Measurements from ENCODE around the gene RNF212. TPM values are rescaled to one million over a fixed set of nuclear protein-coding genes. Genes with fewer than 3 reads are reported as not detected.

Gene RNF212
- total and polyA plus RNA-seq, 2 experiments from 2014 or later, result 17.0 to 20.6 TPM

DNA sequence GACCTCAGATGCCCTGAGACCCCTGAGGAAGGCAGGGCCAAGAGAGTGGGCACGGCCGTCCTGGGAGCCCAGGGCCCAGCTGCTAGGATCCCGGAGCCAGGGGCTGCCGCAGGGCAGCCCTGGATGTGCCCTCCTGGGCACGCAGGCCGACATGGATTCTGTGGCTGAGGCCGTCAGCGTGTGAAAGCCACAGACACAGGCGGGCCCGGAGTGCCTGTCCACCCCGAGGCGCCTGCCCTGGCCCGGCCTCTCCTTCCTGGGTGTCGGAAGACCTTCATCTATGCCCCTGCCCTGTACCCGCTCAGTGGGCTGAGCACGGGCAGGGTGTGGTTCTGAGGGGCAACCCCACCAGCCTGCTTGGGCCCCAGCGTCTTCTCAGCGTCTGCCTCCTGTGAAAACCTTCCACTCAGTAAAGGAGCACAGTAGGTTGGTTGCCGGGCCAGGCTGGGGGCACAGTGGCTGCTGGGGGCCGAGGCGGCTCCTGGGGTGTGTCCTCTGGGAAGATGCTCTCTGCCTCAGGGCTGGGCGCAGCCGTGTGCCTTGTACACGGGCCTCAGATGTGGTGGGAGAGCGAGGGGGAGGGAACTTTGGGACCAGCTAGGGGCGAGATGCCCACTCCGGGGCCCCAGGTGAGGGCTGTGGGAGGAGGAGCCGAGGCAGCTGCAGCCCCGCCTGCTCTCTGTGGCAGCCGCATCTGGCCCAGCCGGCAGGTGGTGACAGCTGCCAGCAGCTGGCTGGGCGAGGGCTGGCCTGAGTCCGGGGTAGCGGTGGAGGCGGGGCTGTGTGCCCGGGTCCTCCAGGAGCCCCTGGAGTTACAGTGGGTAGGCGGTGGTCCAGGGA, 81.2 kb downstream of the RNF212 start (continued):
- TF ChIP-seq, protein P1, sequence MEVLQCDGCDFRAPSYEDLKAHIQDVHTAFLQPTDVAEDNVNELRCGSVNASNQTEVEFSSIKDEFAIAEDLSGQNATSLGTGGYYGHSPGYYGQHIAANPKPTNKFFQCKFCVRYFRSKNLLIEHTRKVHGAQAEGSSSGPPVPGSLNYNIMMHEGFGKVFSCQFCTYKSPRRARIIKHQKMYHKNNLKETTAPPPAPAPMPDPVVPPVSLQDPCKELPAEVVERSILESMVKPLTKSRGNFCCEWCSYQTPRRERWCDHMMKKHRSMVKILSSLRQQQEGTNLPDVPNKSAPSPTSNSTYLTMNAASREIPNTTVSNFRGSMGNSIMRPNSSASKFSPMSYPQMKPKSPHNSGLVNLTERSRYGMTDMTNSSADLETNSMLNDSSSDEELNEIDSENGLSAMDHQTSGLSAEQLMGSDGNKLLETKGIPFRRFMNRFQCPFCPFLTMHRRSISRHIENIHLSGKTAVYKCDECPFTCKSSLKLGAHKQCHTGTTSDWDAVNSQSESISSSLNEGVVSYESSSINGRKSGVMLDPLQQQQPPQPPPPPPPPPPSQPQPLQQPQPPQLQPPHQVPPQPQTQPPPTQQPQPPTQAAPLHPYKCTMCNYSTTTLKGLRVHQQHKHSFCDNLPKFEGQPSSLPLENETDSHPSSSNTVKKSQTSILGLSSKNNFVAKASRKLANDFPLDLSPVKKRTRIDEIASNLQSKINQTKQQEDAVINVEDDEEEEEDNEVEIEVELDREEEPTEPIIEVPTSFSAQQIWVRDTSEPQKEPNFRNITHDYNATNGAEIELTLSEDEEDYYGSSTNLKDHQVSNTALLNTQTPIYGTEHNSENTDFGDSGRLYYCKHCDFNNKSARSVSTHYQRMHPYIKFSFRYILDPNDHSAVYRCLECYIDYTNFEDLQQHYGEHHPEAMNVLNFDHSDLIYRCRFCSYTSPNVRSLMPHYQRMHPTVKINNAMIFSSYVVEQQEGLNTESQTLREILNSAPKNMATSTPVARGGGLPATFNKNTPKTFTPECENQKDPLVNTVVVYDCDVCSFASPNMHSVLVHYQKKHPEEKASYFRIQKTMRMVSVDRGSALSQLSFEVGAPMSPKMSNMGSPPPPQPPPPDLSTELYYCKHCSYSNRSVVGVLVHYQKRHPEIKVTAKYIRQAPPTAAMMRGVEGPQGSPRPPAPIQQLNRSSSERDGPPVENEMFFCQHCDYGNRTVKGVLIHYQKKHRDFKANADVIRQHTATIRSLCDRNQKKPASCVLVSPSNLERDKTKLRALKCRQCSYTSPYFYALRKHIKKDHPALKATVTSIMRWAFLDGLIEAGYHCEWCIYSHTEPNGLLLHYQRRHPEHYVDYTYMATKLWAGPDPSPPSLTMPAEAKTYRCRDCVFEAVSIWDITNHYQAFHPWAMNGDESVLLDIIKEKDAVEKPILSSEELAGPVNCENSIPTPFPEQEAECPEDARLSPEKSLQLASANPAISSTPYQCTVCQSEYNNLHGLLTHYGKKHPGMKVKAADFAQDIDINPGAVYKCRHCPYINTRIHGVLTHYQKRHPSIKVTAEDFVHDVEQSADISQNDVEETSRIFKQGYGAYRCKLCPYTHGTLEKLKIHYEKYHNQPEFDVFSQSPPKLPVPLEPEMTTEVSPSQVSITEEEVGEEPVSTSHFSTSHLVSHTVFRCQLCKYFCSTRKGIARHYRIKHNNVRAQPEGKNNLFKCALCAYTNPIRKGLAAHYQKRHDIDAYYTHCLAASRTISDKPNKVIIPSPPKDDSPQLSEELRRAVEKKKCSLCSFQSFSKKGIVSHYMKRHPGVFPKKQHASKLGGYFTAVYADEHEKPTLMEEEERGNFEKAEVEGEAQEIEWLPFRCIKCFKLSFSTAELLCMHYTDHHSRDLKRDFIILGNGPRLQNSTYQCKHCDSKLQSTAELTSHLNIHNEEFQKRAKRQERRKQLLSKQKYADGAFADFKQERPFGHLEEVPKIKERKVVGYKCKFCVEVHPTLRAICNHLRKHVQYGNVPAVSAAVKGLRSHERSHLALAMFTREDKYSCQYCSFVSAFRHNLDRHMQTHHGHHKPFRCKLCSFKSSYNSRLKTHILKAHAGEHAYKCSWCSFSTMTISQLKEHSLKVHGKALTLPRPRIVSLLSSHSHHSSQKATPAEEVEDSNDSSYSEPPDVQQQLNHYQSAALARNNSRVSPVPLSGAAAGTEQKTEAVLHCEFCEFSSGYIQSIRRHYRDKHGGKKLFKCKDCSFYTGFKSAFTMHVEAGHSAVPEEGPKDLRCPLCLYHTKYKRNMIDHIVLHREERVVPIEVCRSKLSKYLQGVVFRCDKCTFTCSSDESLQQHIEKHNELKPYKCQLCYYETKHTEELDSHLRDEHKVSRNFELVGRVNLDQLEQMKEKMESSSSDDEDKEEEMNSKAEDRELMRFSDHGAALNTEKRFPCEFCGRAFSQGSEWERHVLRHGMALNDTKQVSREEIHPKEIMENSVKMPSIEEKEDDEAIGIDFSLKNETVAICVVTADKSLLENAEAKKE (CRISPR knock-in tag; IDR thresholded peaks at IDR 0.05), result no peak
- TF ChIP-seq STAT1 (IDR thresholded peaks at IDR 0.05; ENCODE audit: unreplicated experiment), result no peak

DNA sequence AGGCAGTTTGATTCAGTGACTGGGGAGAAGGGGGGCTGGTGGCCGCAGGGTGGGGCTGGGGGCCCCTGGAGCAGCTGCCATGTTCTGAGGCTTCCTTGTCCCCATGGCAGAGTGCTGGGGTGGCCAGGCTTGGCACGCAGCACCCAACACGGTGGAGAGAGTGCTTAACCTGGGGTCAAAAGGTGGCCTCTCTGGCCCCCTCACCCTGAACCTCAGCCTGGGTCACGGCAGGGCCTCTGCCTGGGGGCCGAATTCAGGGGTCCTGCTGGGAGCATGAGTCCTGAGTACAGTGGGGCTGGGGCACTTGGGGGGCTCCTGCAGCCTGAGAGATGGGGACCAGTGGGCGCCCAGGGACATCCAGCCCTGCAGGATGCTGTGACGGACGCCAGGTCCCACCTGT, 82.0 kb downstream of the RNF212 start:
- peaks cover 5% of the 10 kb centered on the region for H3K27me3 Mint-ChIP-seq (ENCODE audit: insufficient read depth, low read depth, poor library complexity)
- DNase-seq (ENCODE audit: low spot score) (no peak), ATAC-seq (no peak)
- no peaks in the 10 kb centered on the region for H3K9me3 Mint-ChIP-seq
- no peak overlapping the region for H3K27ac ChIP-seq (ENCODE audit: low read depth)
- no peak overlapping the region for H3K27ac Mint-ChIP-seq
- H3K36me3 ChIP-seq (ENCODE audit: insufficient read depth), result no peaks in the 10 kb centered on the region
- no peaks in the 10 kb centered on the region for H3K27me3 ChIP-seq (ENCODE audit: insufficient read depth)
- no peaks in the 10 kb centered on the region for H3K4me1 Mint-ChIP-seq
- no peaks in the 10 kb centered on the region for H3K79me2 ChIP-seq (replicated peaks; ENCODE audit: insufficient read depth)
- no peaks in the 10 kb centered on the region for H3K4me1 ChIP-seq (ENCODE audit: insufficient read depth)
- no peaks in the 10 kb centered on the region for H3F3A ChIP-seq (replicated peaks; ENCODE audit: low read depth)
- H2AFZ ChIP-seq, result no peak overlapping the region
- no peaks in the 10 kb centered on the region for H4K20me1 ChIP-seq (replicated peaks; ENCODE audit: insufficient read depth)
- no peaks in the 10 kb centered on the region for H3K9me2 ChIP-seq (ENCODE audit: insufficient read depth)
- H3K36me3 Mint-ChIP-seq (ENCODE audit: low read depth), result no peaks in the 10 kb centered on the region
- no peak overlapping the region for H3K4me3 ChIP-seq
- H3K4me3 Mint-ChIP-seq, result no peak overlapping the region
- H3K4me2 ChIP-seq, result no peak overlapping the region
- no peak for TF ChIP-seq ZNF114 (CRISPR knock-in tag; IDR thresholded peaks at IDR 0.05)
- no peak for TF ChIP-seq CREB1 (CRISPR knock-in tag; IDR thresholded peaks at IDR 0.05; ENCODE audit: low read depth)
- TF ChIP-seq NANOG (IDR thresholded peaks at IDR 0.05; ENCODE audit: borderline replicate concordance), result no peak
- TF ChIP-seq, protein P2, sequence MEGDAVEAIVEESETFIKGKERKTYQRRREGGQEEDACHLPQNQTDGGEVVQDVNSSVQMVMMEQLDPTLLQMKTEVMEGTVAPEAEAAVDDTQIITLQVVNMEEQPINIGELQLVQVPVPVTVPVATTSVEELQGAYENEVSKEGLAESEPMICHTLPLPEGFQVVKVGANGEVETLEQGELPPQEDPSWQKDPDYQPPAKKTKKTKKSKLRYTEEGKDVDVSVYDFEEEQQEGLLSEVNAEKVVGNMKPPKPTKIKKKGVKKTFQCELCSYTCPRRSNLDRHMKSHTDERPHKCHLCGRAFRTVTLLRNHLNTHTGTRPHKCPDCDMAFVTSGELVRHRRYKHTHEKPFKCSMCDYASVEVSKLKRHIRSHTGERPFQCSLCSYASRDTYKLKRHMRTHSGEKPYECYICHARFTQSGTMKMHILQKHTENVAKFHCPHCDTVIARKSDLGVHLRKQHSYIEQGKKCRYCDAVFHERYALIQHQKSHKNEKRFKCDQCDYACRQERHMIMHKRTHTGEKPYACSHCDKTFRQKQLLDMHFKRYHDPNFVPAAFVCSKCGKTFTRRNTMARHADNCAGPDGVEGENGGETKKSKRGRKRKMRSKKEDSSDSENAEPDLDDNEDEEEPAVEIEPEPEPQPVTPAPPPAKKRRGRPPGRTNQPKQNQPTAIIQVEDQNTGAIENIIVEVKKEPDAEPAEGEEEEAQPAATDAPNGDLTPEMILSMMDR (conservative IDR thresholded peaks at IDR 0.05; ENCODE audit: low read depth in 2 of 2), result no peak
- TF ChIP-seq ZNF331 (CRISPR knock-in tag; IDR thresholded peaks at IDR 0.05; ENCODE audit: low read depth), result no peak
- no peak for TF ChIP-seq EZH2phosphoT487 (IDR thresholded peaks at IDR 0.05; ENCODE audit: unreplicated experiment)
- no peak for TF ChIP-seq EZH2 (IDR thresholded peaks at IDR 0.05; ENCODE audit: low read depth, unreplicated experiment)
- no peak for TF ChIP-seq JUNB (IDR thresholded peaks at IDR 0.05; ENCODE audit: unreplicated experiment)
- TF ChIP-seq, protein P3, sequence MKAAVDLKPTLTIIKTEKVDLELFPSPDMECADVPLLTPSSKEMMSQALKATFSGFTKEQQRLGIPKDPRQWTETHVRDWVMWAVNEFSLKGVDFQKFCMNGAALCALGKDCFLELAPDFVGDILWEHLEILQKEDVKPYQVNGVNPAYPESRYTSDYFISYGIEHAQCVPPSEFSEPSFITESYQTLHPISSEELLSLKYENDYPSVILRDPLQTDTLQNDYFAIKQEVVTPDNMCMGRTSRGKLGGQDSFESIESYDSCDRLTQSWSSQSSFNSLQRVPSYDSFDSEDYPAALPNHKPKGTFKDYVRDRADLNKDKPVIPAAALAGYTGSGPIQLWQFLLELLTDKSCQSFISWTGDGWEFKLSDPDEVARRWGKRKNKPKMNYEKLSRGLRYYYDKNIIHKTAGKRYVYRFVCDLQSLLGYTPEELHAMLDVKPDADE (IDR thresholded peaks at IDR 0.05), result no peak
- TF ChIP-seq, protein P4, sequence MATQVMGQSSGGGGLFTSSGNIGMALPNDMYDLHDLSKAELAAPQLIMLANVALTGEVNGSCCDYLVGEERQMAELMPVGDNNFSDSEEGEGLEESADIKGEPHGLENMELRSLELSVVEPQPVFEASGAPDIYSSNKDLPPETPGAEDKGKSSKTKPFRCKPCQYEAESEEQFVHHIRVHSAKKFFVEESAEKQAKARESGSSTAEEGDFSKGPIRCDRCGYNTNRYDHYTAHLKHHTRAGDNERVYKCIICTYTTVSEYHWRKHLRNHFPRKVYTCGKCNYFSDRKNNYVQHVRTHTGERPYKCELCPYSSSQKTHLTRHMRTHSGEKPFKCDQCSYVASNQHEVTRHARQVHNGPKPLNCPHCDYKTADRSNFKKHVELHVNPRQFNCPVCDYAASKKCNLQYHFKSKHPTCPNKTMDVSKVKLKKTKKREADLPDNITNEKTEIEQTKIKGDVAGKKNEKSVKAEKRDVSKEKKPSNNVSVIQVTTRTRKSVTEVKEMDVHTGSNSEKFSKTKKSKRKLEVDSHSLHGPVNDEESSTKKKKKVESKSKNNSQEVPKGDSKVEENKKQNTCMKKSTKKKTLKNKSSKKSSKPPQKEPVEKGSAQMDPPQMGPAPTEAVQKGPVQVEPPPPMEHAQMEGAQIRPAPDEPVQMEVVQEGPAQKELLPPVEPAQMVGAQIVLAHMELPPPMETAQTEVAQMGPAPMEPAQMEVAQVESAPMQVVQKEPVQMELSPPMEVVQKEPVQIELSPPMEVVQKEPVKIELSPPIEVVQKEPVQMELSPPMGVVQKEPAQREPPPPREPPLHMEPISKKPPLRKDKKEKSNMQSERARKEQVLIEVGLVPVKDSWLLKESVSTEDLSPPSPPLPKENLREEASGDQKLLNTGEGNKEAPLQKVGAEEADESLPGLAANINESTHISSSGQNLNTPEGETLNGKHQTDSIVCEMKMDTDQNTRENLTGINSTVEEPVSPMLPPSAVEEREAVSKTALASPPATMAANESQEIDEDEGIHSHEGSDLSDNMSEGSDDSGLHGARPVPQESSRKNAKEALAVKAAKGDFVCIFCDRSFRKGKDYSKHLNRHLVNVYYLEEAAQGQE (IDR thresholded peaks at IDR 0.05; ENCODE audit: unreplicated experiment), result no peak
- TF ChIP-seq STAT1 (IDR thresholded peaks at IDR 0.05; ENCODE audit: unreplicated experiment), result no peak

Measured in GM23338 (cell line).